Stimulated activated CD4-positive, alpha-beta T cell treated with anti-CD3 and anti-CD28 coated beads, TNF-alpha, amount 100 ng/mL, for 1 hour (primary cell): Measurements from ENCODE around the gene MFRP.

Source experiments
- DNase-seq, 3 donors: peaks; one replicate each; pipeline ENCODE4 v3.0.0-alpha.2; 2020; ENCODE audit warnings: low read depth in 3 of 3, low spot score in 1 of 3

MFRP gene

DNA sequence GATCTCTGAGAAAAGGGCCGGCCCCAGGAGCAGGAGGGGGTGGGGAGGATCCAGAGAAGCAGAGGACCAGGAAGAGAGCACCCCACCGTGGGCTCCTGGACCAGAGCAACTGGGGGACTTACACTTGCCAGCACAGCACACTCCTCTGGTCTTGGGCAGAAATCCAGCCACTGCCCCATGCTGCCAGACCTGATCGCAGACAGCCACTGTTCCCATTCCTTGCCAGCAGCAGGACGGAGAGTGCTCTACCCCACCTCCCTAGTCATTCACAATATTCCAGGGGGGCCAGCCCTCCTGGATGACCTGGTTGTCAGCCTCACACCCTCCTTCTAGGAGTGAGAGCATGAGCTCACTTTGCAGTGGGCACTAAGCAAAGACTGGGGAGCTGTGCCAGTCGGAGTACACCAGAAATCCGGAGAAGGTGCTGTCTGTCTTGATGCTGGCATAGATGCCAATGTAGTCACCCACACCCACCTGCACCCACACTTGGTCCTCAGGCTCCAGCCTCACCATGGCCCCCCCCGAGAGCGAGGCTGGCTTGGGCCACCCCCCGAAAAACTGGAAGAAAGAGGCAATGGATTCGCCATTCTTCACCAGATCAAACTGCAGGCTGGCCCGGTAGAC lies 7.4 kb downstream of the MFRP start:
- DNase-seq: no peak

DNA sequence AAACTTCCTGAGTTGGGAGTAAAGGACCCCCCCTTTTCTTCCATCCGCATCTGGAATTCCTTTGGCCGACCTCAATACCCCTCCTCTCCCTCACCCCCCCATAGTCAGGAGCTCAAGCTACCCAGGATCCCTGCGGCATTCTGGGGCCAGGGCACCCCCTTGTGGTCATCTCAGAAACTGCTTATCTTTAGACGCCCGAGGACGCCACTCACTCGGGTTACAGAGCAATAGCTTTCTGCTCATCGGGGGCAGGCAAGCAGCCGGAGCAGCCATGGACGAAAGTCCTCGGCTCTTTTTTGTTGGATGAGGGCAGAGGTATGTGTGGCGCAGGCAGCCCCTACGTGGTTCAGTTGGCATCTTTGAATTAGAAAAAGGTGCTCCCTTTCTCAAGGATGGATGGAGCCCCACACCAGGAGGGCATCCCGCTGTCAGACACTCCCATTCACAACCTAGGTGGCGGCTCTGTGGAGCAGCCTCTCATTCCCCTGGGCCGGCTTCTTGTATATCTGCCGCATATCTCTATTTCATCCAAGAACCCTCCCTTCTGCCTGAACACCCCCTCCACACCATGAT lies 8.1 kb downstream of the MFRP start:
- peak in 2 of 3 donors; percentile 40 to 52 for DNase-seq

DNA sequence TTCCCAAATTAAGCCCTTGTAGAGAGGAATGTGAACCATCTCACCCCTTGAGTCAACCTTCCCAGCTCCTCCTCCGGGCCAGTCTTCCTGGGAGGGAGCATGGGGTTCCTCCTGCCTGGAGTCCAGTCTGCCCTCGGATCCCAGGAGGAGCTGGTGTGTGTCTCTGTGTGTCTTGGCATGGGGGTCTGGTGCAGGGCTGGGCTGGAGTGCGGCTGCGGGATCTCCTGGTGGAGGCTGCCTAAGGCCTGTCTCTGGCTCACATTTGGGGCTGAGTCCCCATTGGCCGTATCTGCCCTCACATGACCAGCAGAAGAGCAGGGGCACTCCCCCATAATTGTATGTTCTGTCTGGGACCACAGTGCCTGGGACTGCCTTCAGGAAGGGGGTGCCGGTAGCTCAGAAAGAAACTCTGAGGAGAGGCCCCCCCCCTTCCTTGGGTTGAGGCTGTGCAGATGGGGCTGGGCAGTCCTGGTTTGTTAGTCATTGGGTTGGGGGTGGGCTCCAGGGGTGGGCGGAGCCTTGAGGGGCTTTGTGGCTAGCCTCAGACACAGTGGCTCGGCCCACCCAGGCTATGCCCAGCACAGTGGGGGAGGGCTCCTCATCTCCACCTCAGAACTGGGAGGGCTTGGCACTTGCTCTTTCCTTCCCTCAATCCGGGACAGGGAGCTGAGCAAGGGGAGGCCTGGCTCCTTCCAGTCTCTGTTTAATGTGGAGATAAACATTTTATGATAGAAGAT lies 8.8 kb downstream of the MFRP start:
- DNase-seq: no peak

DNA sequence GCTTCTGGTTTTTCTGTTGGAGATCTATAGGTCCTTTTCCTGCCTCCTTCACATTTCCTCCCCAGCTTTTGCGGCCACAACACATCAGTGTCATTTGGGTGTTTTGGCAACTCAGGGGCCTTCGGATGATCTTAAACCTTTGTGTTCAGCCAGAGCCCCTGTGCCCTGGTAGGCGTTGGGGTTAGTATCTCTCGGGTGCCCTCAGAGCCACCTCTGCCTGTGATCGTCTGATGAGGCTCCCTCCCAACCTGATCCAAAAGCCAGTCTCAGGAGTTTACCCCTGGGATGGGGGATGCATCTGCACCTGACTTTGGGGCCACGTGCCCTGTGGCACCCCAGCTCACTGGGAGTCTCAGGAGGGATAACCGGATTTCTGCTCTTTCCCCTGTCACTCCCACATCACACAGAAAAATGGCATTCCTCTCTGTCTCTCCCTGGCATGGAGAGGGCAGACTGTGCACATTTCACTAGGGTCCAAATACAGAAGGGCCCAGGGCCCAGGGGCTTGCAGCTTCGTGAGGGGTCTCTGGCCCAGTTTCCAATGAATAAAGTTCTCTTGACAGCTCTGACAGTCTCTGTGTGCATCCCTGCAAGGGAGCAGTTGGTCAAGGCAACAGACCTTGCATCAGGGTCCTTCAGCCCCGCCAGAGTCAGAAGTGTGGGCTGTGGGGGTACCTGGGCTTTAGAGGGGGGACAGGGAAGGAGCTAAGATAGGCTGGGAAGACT lies 9.6 kb downstream of the MFRP start:
- DNase-seq: no peak

DNA sequence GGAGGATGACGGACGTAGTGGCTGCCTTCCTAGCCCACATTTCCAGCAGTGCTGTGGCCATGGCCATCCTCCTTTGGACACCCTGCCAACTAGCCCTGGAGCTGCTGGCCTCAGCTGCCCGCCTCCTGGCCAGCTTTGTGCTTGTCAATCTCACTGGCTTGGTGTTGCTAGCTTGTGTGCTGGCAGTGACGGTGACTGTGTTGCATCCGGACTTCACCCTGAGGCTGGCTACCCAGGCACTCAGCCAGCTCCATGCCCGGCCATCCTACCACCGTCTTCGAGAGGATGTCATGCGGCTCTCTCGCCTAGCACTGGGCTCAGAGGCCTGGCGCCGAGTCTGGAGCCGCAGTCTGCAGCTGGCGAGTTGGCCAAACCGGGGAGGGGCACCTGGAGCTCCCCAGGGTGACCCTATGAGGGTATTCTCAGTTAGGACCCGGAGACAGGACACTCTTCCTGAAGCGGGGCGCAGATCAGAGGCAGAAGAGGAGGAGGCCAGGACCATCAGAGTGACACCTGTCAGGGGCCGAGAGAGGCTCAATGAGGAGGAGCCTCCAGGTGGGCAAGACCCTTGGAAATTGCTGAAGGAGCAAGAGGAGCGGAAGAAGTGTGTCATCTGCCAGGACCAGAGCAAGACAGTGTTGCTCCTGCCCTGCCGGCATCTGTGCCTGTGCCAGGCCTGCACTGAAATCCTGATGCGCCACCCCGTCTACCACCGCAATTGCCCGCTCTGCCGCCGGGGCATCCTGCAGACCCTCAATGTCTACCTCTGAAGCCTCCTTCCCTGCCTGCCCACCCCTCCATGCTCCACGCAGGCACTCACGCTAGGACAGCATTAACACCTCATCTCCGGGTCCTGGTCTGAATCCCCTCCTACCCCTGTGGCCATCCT lies 10.6 kb downstream of the MFRP start:
- no peak for DNase-seq

DNA sequence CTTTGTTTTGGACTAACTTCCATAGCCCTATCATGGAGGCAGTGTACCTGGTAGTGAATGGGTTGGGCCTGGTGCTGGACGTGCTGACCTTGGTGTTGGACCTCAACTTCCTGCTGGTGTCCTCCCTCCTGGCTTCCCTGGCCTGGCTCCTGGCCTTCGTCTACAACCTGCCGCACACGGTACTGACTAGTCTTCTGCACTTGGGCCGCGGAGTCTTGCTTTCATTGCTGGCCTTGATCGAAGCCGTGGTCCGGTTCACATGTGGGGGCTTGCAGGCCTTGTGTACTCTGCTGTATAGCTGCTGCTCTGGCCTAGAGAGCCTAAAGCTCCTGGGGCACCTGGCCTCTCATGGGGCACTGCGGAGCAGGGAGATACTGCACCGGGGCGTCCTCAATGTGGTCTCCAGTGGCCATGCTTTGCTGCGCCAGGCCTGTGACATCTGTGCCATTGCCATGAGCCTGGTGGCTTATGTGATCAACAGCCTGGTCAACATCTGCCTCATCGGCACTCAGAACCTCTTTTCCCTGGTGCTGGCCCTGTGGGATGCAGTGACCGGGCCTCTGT lies 11.3 kb downstream of the MFRP start:
- no peak for DNase-seq

DNA sequence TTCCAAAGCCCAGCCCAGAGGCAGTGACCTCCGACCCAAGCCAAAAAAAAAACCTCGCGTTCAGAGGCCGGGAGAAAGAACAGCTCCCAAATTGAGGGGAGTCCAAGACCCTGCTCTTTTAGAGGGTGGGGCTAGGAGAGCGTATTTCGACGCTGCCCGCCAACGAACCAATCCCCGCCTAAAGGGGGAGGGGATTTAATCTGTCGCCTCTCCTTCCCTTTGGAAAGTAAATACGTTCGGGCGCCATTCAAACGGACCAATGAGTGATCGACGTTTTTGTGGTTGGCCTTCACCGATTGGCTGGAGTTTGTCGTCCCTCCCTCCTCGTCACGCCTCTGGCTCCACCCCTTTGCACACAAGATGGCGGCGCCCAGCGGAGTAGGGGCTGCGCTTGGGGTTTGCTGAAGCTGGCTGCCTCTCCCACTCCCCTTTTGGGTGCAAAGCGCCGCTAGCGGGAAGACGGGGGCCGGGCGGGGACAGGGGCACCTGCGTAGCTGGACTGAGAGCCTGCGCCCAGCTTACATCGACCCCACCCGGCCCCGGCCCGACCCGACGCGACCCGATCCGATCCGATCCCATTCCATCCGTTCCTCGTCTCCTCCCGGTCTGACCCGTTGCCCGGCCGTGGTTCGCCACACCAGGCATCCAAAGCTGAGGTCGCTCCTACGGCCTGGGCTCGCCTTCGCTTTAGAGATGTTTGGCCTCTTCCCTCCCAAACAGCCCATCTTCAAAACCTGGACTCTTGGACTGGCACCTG lies 12.2 kb downstream of the MFRP start, which contains the start of gene RNF26:
Gene RNF26, plus strand, starts transcription at position 354 of the 757 bp plus-strand sequence. CDS start 596 bp downstream, outside the sequence.
- DNase-seq: peak; percentile 85 to 86 (median 85)

DNA sequence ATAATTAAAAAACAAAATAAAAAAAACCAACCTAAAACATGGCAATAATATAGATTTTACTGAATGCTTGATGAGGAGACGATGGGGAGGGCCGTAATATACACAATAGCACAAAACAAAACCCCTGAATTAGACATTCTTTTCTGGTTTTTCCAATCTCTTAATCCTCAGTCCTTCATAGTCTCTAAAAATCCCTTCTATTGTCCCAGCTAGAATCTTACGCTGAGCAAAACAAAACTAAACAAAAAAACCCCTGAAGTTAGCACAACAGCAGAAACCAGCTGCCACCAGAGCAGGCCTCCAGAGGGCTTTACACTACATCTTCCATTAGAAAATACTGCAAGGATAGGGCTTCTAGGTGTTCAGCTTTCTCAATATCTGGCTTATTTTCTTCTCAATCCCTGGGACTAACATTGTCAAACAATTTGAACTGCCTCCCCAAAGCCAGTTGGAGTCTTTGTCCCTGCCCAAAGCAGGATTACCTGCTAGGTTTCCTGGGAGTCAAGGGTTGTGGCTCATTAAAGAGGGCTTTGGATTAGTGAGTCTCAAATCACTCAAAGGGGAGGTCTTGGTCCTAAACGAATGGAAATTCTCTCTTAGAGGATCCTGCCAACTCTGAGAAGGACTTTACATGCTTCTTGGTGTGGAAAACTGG lies 14.3 kb downstream of the MFRP start:
- DNase-seq: no peak

DNA sequence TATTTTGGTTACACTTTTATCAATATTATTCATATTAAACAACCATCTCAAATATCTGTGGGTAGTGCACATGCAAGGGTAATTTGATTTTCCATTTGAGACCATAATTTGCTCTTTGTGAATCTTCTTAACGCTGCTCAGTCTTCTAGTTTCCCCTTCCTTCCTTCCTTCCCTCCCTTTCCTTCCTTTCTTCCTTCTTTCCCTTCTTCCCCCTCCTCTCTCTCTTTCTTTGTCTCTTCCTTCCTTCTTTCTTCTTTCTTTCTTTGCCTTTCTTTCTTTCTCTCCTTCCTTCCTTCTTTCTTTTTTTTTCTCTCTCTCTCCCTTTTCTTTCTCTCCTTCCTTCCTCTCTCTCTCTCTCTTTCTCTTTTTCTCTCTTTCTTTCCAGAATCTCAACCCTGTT lies 16.3 kb downstream of the MFRP start:
- DNase-seq: no peak

DNA sequence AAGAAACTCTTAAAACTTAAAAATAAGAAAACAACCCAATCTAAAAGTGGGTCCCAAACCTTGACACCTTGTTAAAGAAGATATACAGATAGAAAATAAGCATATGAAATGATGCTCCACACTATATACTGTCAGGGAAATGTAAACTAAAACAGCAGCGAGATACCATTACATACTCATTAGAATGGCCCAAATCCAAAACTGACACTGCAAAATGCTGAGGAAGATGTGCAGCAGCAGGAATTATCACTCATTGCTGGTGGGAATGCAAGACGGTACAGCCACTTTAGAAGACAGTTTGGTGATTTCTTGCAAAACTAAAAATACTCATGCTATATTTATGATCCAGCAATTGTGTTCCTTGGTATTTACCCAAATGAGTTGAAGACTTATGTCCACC lies 17.2 kb downstream of the MFRP start:
- DNase-seq: no peak

DNA sequence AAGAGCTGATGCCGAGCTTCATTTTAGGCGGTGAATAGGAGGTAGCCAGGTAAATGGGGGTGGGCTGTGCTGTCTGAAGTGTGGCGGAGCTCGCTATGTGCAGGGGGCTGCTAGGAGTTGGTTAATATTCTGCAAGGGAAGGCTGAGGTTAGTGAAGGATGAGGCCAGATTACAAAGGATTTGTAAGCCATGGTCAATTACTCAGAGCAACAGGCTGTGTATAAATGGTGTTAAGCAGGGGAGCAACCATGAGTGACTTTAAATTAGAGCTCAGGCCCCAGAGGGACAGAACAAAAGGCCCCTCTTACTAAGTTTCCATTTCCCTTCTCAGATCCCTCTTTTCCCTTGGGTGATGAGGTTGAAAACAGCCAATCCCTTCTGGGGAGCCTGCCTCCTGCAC lies 22.3 kb downstream of the MFRP start:
- no peak for DNase-seq

DNA sequence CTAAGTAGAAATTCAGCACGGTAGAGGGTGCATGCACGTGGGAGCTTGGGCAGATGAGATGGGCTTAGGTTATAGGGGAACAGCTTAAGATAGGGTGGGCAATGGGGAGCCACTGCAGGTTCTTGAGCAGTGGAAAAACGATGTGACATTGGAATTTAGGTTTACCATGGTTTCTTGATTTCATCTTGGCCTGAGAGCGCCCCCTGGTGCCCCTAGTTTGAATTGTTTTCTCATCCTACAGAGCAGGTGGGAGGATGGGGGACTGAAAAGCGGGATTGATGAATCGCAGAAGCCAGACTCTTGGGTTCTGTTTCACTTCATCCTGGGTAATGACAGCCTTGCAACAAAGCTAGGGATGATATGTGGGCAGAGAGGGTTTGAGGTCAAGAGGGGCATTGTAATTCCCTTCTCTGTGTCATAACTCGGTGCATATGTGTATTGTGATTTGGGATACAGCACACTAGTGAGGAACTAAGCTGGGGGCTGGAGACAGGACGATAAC lies 22.9 kb downstream of the MFRP start:
- DNase-seq: peak in 2 of 3 donors; percentile 62 to 67

DNA sequence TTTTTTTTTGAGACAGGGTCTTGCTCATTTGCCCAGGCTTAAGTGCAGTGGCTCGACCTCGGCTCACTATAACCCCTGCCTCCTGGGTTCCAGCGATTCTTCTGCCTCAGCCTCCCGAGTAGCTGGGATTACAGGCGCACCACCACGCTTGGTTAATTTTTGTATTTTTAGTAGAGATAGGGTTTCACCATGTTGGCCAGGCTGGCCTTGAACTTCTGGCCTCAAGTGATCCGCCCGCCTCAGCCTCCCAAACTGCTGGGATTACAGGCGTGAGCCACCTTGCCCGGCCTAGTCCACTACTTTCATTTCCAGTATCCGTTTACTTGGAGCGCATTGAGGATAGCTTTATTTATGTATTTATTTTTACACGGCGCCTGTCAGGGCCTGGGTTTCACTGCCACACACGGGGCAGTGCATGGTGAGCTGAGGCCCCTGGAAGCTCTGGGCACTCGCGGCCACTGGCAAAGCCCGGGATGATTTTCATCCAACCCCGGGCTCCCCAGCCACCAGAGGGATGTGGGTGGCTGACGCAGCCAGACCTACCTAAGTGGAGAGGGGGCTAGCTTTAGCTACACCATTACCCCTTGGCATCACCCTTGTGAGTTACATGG lies 23.5 kb downstream of the MFRP start:
- no peak for DNase-seq

DNA sequence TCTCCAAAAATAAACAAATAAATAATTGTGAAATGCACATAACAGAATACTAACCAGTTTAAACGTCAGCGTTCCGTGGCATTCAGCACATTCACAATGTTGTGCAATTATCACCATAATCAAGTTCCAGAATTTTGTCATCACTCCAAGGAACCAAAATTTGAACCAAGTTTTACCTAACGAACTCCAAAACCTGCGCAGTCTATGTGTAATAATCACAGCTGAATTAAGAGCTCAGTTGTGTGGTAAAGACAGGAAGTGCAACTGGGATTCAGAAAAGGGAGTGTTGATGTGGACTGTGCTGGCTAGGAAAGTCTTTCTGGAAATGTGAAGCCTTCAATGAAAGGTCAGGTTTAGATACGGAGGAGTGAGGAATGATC lies 24.2 kb downstream of the MFRP start:
- no peak for DNase-seq

DNA sequence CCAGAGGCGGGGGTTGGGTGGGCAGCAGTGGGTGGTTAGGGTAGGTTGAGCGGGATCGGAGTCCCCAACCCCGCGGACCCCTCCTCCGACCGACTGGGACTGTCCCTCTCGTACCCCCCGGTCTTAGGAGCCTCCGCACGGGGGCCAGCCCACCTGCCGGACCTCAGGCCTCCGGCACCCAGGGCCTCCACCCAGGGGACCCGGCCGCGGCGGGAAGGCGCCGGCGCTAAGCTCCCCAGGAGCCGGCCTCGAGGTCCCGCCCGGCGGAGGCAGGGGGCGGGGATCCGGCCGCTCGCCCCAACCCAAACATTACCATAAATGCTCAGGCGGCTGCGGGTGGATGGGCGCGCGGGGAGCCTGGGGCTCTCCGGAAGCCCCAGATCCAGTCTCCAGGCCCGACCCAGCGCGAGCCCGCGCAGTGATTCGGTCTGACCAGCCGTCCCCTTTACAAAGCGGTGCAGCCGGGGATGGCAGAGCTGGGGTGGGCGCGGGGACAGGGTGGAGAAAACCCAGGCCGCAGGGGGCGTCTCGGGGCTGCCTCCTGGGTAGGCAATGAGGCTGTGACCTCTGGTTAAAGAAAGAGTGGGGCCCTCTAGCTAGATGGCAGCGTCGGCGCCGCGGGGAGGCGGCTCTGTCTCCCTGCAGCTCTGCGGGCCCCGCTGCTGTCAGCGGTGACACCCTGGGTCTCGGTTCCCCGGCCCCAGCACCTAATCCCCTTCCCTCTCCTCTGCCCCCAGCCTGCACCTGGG lies 25.6 kb downstream of the MFRP start:
- no peak for DNase-seq

DNA sequence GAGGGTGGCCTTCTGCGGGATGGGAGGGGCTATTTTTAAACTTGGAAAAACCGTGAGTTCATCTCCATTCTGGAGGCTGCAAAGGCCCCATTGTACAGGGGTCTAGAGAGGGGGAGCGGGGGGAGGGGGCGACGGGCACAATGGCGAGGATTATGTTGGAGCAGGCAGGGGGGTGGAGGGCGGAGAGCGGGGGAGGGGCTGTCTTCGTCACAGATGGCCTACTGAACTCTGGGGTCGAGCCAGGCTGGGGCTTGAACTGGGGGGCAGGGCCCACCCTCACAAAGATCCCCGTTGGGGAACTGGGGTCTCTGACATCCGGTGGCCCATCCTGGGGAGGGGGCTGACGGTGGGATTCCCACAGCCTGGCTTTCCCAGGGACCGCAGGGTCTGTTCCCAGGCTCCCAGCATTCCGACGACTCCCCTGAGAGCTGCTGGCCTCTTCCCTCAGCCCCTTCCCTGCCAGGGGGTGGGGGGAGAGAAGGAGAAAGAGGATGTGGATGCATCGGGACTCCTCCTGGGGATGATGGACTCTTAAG lies 26.2 kb downstream of the MFRP start:
- DNase-seq: no peak

DNA sequence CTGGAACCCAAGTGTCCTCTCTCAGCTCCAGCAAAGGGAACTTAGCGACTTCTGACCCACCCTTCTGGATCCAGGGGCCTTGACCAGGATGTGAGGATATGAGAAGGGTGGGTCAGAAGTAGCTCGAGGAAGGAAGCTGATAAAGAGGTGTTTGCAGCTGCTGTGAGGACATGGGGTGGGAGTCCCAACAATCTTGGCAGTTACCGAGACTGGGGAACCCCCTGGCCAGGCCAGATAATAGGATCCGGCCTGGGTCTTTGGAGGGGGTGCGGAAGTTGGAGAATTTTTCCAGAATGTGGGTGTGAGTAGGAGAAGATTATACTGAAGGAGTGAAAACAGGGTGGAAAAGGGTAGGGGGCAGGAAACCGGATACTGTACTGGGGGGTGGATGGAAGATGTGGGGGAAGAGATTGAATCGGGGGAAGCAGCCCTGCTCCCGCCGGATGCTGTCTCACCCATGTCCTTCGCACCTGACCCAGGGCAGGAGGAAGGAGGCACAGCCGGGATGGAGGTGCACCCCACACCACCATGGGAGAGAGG lies 26.7 kb downstream of the MFRP start:
- no peak for DNase-seq
